Limb (tissue), 2 donors: ENCODE results near the gene KRTAP21-3.
"Not testable (repeated sequence)": the region's sequence is repeated elsewhere in the genome, so short reads cannot be mapped to it uniquely, and the experiment has no call there.

Source experiments
- DNase-seq, 2 donors: peaks; one replicate each; pipeline ENCODE4 v3.0.0-alpha.2; 2016; ENCODE audit errors: extremely low spot score in 2 of 2

Gene KRTAP21-3

GRCh38 chr21:30718239-30718909 is at the start of gene KRTAP21-3:
TSS of gene KRTAP21-3 (minus strand) at chr21:30718777. CDS start at chr21:30718759, 18 bp downstream.
- DNase-seq: no peak

GRCh38 chr21:30760776-30761175 is 42.2 kb upstream of the KRTAP21-3 start:
- DNase-seq: no peak

- DNase-seq: peak in 1 of 2 donors; percentile 25
These were observed 39.7 kb upstream of the KRTAP21-3 start for GRCh38 chr21:30758306-30758705.

- not testable (repeated sequence) for DNase-seq
These were observed 36.8 kb upstream of the KRTAP21-3 start, which contains the start of gene KRTAP21-1 for GRCh38 chr21:30755328-30755727. TSS of gene KRTAP21-1 (minus strand) at chr21:30755428. CDS start at chr21:30755378, 50 bp downstream.

GRCh38 chr21:30747159-30747558 is 28.6 kb upstream of the KRTAP21-3 start, which contains the start of gene KRTAP21-2:
TSS of gene KRTAP21-2 (minus strand) at chr21:30747259. CDS start at chr21:30747202, 57 bp downstream.
- DNase-seq: no peak

GRCh38 chr21:30740462-30740861 is 21.9 kb upstream of the KRTAP21-3 start:
- no peak for DNase-seq

GRCh38 chr21:30733026-30733425 is 14.4 kb upstream of the KRTAP21-3 start:
- no peak for DNase-seq

GRCh38 chr21:30726726-30727125 is 8.1 kb upstream of the KRTAP21-3 start:
- no peak for DNase-seq

GRCh38 chr21:30719401-30719800 is 824 bp upstream of the KRTAP21-3 start:
- DNase-seq: no peak

- DNase-seq: no peak
These were observed 1.5 kb downstream of the KRTAP21-3 start for GRCh38 chr21:30717105-30717504.

GRCh38 chr21:30714946-30715345 is 3.6 kb downstream of the KRTAP21-3 start:
- no peak for DNase-seq

GRCh38 chr21:30714456-30714855 is 4.1 kb downstream of the KRTAP21-3 start:
- DNase-seq: no peak

GRCh38 chr21:30713766-30714165 is 4.8 kb downstream of the KRTAP21-3 start:
- no peak for DNase-seq

- DNase-seq: no peak
These were observed 8.1 kb downstream of the KRTAP21-3 start for GRCh38 chr21:30710499-30710898.

- no peak for DNase-seq
These were observed 11.2 kb downstream of the KRTAP21-3 start for GRCh38 chr21:30707409-30707808.

- no peak for DNase-seq
These were observed 22.6 kb downstream of the KRTAP21-3 start for GRCh38 chr21:30695956-30696355.

- no peak for DNase-seq
These were observed 28.8 kb downstream of the KRTAP21-3 start for GRCh38 chr21:30689822-30690221.

GRCh38 chr21:30684506-30684905 is 34.1 kb downstream of the KRTAP21-3 start:
- no peak for DNase-seq

GRCh38 chr21:30680586-30680985 is 38.0 kb downstream of the KRTAP21-3 start:
- no peak for DNase-seq

GRCh38 chr21:30676737-30677136 is 41.8 kb downstream of the KRTAP21-3 start:
- no peak for DNase-seq

GRCh38 chr21:30674312-30674711 is 44.3 kb downstream of the KRTAP21-3 start:
- no peak for DNase-seq

GRCh38 chr21:30672985-30673650 is 45.5 kb downstream of the KRTAP21-3 start:
- no peak for DNase-seq

- DNase-seq: no peak
These were observed 49.8 kb downstream of the KRTAP21-3 start for GRCh38 chr21:30668776-30669175.
